Liver (tissue), 9 donors: ENCODE data around the gene MPPE1. TPM values are rescaled to one million over a fixed set of nuclear protein-coding genes. Genes with fewer than 3 reads are reported as not detected.
"Not testable (repeated sequence)": the region's sequence is repeated elsewhere in the genome, so short reads cannot be mapped to it uniquely, and the experiment has no call there.

ENCODE experiments used
- DNase-seq: peaks from one replicate; pipeline ENCODE4 v3.0.0-alpha.2; 2017; ENCODE audit warnings: low spot score
- H3K27ac ChIP-seq, 2 donors: one replicate each; pipeline ENCODE4 v1.7.0; 2013; ENCODE audit warnings: inconsistent platforms in 2 of 2, low read length in 2 of 2, control low read depth in 1 of 2, low read depth in 1 of 2, mild to moderate bottlenecking in 1 of 2
- H3K27me3 ChIP-seq, 4 donors: one replicate each; pipeline versions ENCODE4 v1.6.1 to v1.7.0; 2013; ENCODE audit warnings: low read length in 3 of 4, inconsistent platforms in 1 of 4, mild to moderate bottlenecking in 1 of 4, moderate library complexity in 1 of 4; ENCODE audit not compliant: control insufficient read depth in 4 of 4, insufficient read depth in 4 of 4
- H3K36me3 ChIP-seq, 4 donors: one replicate each; pipeline versions ENCODE4 v1.6.1 to v1.7.0; 2013; ENCODE audit warnings: low read length in 3 of 4, mild to moderate bottlenecking in 3 of 4, low read depth in 1 of 4, moderate library complexity in 1 of 4; ENCODE audit not compliant: control insufficient read depth in 4 of 4, insufficient read depth in 3 of 4
- H3K4me1 ChIP-seq, 4 donors: one replicate each; pipeline versions ENCODE4 v1.6.1 to v1.7.0; 2013; ENCODE audit warnings: low read length in 3 of 4, mild to moderate bottlenecking in 3 of 4, moderate library complexity in 1 of 4; ENCODE audit not compliant: control insufficient read depth in 4 of 4, insufficient read depth in 4 of 4
- H3K4me3 ChIP-seq, 3 donors: one replicate each; pipeline versions ENCODE4 v1.6.1 to v1.7.0; 2013; ENCODE audit warnings: low read length in 3 of 3, control low read depth in 1 of 3, low read depth in 1 of 3, mild to moderate bottlenecking in 1 of 3
- H3K9ac ChIP-seq, 2 donors: one replicate each; pipeline ENCODE4 v1.7.0; 2013; ENCODE audit warnings: low read length in 2 of 2, mild to moderate bottlenecking in 2 of 2, moderate library complexity in 2 of 2, control low read depth in 1 of 2, low read depth in 1 of 2
- H3K9me3 ChIP-seq, 4 donors: one replicate each; pipeline versions ENCODE4 v1.6.1 to v1.7.0; 2013; ENCODE audit warnings: low read length in 3 of 4; ENCODE audit not compliant: control insufficient read depth in 4 of 4
- CTCF ChIP-seq: fragments of 150-350 bp; IDR thresholded peaks from 2 replicates; pipeline ENCODE4 v1.5.1; 2017; ENCODE audit warnings: improper control_type of control experiment, low read depth, low read length; ENCODE audit not compliant: missing input control
- EGR1 ChIP-seq, 2 donors: IDR thresholded peaks; 2 replicates each; pipeline ENCODE4 v1.6.1; 2016 to 2018; ENCODE audit warnings: antibody characterized with exemption in 2 of 2, low read depth in 2 of 2
- FOXA1 ChIP-seq: IDR thresholded peaks from 2 replicates; pipeline ENCODE4 v1.6.1; 2016; ENCODE audit warnings: antibody characterized with exemption
- FOXA2 ChIP-seq: IDR thresholded peaks from 2 replicates; pipeline ENCODE4 v1.6.1; 2016; ENCODE audit warnings: antibody characterized with exemption
- GABPA ChIP-seq, 2 donors: IDR thresholded peaks in 1 of 2; conservative IDR thresholded peaks in 1 of 2; 2 replicates each; pipeline ENCODE4 v1.6.1; 2016; ENCODE audit warnings: antibody characterized with exemption in 2 of 2, mild to moderate bottlenecking in 1 of 2, moderate library complexity in 1 of 2
- HNF4A ChIP-seq, 2 donors: conservative IDR thresholded peaks; 2 replicates each; pipeline ENCODE4 v1.6.1; 2016; ENCODE audit warnings: antibody characterized with exemption in 2 of 2, mild to moderate bottlenecking in 2 of 2
- HNF4G ChIP-seq: IDR thresholded peaks from 2 replicates; pipeline ENCODE4 v1.6.1; 2016; ENCODE audit warnings: antibody characterized with exemption
- JUND ChIP-seq, 2 donors: IDR thresholded peaks; 2 replicates each; pipeline ENCODE4 v1.6.1; 2016; ENCODE audit warnings: antibody characterized with exemption in 2 of 2
- NR2F2 ChIP-seq: IDR thresholded peaks from 2 replicates; pipeline ENCODE4 v1.6.1; 2016; ENCODE audit warnings: antibody characterized with exemption
- RAD21 ChIP-seq, 2 donors: IDR thresholded peaks; 2 replicates each; pipeline ENCODE4 v1.6.1; 2016; ENCODE audit warnings: antibody characterized with exemption in 2 of 2, mild to moderate bottlenecking in 2 of 2
- REST ChIP-seq: IDR thresholded peaks from 2 replicates; pipeline ENCODE4 v1.6.1; 2016; ENCODE audit warnings: antibody characterized with exemption, mild to moderate bottlenecking
- RXRA ChIP-seq, 2 donors: IDR thresholded peaks; 2 replicates each; pipeline ENCODE4 v1.6.1; 2017 to 2018; ENCODE audit warnings: antibody characterized with exemption in 2 of 2, mild to moderate bottlenecking in 1 of 2
- SP1 ChIP-seq: IDR thresholded peaks from 2 replicates; pipeline ENCODE4 v1.6.1; 2018; ENCODE audit warnings: antibody characterized with exemption, mild to moderate bottlenecking
- TAF1 ChIP-seq: conservative IDR thresholded peaks from 2 replicates; pipeline ENCODE4 v1.6.1; 2016; ENCODE audit warnings: antibody characterized with exemption, mild to moderate bottlenecking
- YY1 ChIP-seq: IDR thresholded peaks from 2 replicates; pipeline ENCODE4 v1.6.1; 2016; ENCODE audit warnings: antibody characterized with exemption, mild to moderate bottlenecking
- WGBS: extraction: QIAGEN DNeasy Blood & Tissue Kit; methylation state at CpG from one replicate; pipeline ENCODE4 v1.1.7; 2013; 5-methylcytosine and 5-hydroxymethylcytosine counted together
- polyA plus RNA-seq, 2 donors: library from polyadenylated mRNA; stranded (reverse) in 1 of 2; unstranded in 1 of 2; fragments of 200-250 nt in 1 of 2; fragments of >200 nt in 1 of 2; fragmentation: Nextera tagmentation in 1 of 2; extraction: Ambion mirVana in 1 of 2; gene quantifications; one replicate each; pipeline versions ENCODE4 v1.2.1 to v1.2.3, GENCODE V29; 2013 to 2015
- total RNA-seq, 2 donors: library from RNA; depleted of rRNA; stranded (reverse); fragments of >200 nt; gene quantifications; one replicate each; pipeline ENCODE4 v1.2.3, GENCODE V29; 2014
- TF ChIP-seq, protein P1 (sequence below): IDR thresholded peaks from 2 replicates; pipeline ENCODE4 v1.6.1; 2016; ENCODE audit warnings: antibody characterized with exemption
- TF ChIP-seq, protein P2 (sequence below): IDR thresholded peaks from 2 replicates; pipeline ENCODE4 v1.6.1; 2016; ENCODE audit warnings: antibody characterized with exemption
- TF ChIP-seq, protein P3 (sequence below): IDR thresholded peaks from 2 replicates; pipeline ENCODE4 v1.6.1; 2016; ENCODE audit warnings: antibody characterized with exemption
- donor health status: healthy.
- donor health status: healthy.
- donor health status: healthy.
- donor health status: healthy.
- donor health status: healthy.

MPPE1 gene
- total and polyA plus RNA-seq, 4 donors: 9.8 to 31.6 (median 26.1) TPM

GRCh38 chr18:11927497-11927896 lies 19.4 kb upstream of the MPPE1 start (continued):
- TF ChIP-seq, protein P1, sequence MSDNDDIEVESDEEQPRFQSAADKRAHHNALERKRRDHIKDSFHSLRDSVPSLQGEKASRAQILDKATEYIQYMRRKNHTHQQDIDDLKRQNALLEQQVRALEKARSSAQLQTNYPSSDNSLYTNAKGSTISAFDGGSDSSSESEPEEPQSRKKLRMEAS: no peak

GRCh38 chr18:11925800-11926481 lies 17.8 kb upstream of the MPPE1 start:
- Histone ChIP-seq H3K36me3 (no peaks in the 10 kb centered on the region), H3K4me1 (peaks cover 0 to 5% (median 0%) of the 10 kb centered on the region in 4 donors), H3K4me3 (no peak overlapping the region), H3K9me3 (no peaks in the 10 kb centered on the region), H3K9ac (no peak overlapping the region), H3K27ac (no peak overlapping the region), H3K27me3 (no peaks in the 10 kb centered on the region)
- no peak for DNase-seq
- 72% methylated on average over 12 of the region's 12 CpGs for WGBS
- TF ChIP-seq RXRA (IDR thresholded peaks at IDR 0.05): no peak

- H3K27ac ChIP-seq: no peak overlapping the region
- no peak overlapping the region for H3K4me3 ChIP-seq
- H3K4me1 ChIP-seq: peaks cover 0 to 5% (median 0%) of the 10 kb centered on the region in 4 donors
- H3K9ac ChIP-seq: no peak overlapping the region
- 95% methylated on average over 3 of the region's 3 CpGs for WGBS
- no peaks in the 10 kb centered on the region for H3K27me3 ChIP-seq
- TF ChIP-seq REST (no peak), EGR1 (IDR thresholded peaks at IDR 0.05; ENCODE audit: low read depth in 2 of 2) (no peak), YY1 (no peak), HNF4A (conservative IDR thresholded peaks at IDR 0.05) (no peak), RAD21 (IDR thresholded peaks at IDR 0.05) (no peak), HNF4G (no peak), RXRA (IDR thresholded peaks at IDR 0.05) (no peak), JUND (IDR thresholded peaks at IDR 0.05) (no peak), NR2F2 (no peak), CTCF (no peak), FOXA2 (no peak), TAF1 (no peak), GABPA (IDR thresholded peaks at IDR 0.05 in 1 of 2, conservative IDR thresholded peaks at IDR 0.05 in 1 of 2) (no peak), FOXA1 (no peak), SP1 (no peak)
- TF ChIP-seq, protein P1: no peak
- TF ChIP-seq, protein P2, sequence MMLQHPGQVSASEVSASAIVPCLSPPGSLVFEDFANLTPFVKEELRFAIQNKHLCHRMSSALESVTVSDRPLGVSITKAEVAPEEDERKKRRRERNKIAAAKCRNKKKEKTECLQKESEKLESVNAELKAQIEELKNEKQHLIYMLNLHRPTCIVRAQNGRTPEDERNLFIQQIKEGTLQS: no peak
- TF ChIP-seq, protein P3, sequence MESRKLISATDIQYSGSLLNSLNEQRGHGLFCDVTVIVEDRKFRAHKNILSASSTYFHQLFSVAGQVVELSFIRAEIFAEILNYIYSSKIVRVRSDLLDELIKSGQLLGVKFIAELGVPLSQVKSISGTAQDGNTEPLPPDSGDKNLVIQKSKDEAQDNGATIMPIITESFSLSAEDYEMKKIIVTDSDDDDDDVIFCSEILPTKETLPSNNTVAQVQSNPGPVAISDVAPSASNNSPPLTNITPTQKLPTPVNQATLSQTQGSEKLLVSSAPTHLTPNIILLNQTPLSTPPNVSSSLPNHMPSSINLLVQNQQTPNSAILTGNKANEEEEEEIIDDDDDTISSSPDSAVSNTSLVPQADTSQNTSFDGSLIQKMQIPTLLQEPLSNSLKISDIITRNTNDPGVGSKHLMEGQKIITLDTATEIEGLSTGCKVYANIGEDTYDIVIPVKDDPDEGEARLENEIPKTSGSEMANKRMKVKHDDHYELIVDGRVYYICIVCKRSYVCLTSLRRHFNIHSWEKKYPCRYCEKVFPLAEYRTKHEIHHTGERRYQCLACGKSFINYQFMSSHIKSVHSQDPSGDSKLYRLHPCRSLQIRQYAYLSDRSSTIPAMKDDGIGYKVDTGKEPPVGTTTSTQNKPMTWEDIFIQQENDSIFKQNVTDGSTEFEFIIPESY: no peak
- H3K36me3 ChIP-seq: no peaks in the 10 kb centered on the region
- no peaks in the 10 kb centered on the region for H3K9me3 ChIP-seq
- no peak for DNase-seq
Measured at GRCh38 chr18:11923450-11923849, 15.3 kb upstream of the MPPE1 start.

DNA sequence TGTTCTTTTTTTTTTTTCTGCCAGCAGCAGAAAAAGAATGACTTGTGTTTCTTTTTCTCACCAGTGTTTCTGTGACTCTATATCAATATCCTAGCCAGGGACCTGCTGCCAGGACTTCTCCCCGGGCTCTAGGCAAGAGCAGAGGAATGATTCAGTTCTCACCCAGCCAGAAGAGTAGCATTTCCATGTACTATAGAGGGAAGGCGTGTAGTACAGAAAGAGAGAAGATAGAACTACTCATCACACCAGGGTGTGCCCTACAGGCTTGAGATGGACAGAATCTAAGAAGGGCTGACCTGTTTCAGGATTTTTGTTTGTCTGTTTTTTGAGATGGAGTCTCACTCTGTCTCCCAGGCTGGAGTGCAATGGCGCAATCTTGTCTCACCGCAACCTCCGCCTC lies 11.4 kb upstream of the MPPE1 start:
- not testable (repeated sequence) for H3K36me3 ChIP-seq, H3K9ac ChIP-seq, DNase-seq, H3K4me3 ChIP-seq, H3K27me3 ChIP-seq, H3K4me1 ChIP-seq, H3K27ac ChIP-seq, H3K9me3 ChIP-seq
- WGBS: 93% methylated on average over 5 of the region's 5 CpGs
